Endothelial cell of umbilical vein (primary cell): ENCODE measurements around the gene TAF9.

Experiments used
- EZH2 ChIP-seq: IDR thresholded peaks from 2 replicates; pipeline ENCODE4 v1.6.1; 2012; ENCODE audit warnings: borderline replicate concordance, low read depth, mild to moderate bottlenecking, moderate library complexity, low read length, inconsistent platforms; ENCODE audit not compliant: severe bottlenecking
- JUN ChIP-seq: IDR thresholded peaks from 2 replicates; pipeline ENCODE4 v1.6.1; 2011; ENCODE audit warnings: borderline replicate concordance, low read depth; ENCODE audit not compliant: insufficient read length, insufficient read depth
- POLR2AphosphoS5 ChIP-seq: IDR thresholded peaks from 2 replicates; pipeline ENCODE4 v1.6.1; 2012; ENCODE audit warnings: low read depth, mild to moderate bottlenecking, control low read depth, low read length, moderate library complexity; ENCODE audit not compliant: insufficient read depth
- TF ChIP-seq, protein P1 (sequence below): IDR thresholded peaks from 2 replicates; pipeline ENCODE4 v1.6.1; 2011; ENCODE audit not compliant: insufficient read depth, insufficient read length
- TF ChIP-seq, protein P2 (sequence below), 2 donors: IDR thresholded peaks; 1 replicate in 1 of 2; 2 replicates in 1 of 2; pipeline ENCODE4 v1.5.1; 2011; ENCODE audit warnings: low read length in 2 of 2, mild to moderate bottlenecking in 2 of 2, moderate library complexity in 2 of 2, control low read depth in 1 of 2, inconsistent platforms in 1 of 2, low read depth in 1 of 2; ENCODE audit not compliant: insufficient read depth in 1 of 2; ENCODE audit errors: extremely low read depth in 1 of 2

DNA sequence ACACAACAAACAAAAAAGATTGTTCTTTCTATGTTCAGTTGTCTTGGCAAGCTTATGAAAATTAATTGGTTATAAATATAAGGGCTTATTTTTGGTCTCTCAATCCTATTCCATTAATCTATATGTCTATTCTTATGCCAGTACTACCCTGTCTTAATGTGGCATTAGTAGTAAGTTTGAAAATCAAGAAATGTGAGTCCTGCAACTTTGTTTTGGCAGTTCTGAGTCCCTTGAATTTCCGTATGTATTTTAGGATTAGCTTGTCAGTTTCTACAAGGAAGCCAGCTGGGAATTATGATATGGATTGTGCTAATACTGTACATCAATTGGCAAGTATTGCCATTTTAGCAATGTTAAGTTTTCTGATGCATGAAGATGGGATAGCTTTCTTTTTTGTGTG is 26.2 kb downstream of the TAF9 start:
- TF ChIP-seq JUN (no peak), POLR2AphosphoS5 (no peak), EZH2 (no peak)
- TF ChIP-seq, protein P1, sequence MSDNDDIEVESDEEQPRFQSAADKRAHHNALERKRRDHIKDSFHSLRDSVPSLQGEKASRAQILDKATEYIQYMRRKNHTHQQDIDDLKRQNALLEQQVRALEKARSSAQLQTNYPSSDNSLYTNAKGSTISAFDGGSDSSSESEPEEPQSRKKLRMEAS, result no peak
- TF ChIP-seq, protein P2, sequence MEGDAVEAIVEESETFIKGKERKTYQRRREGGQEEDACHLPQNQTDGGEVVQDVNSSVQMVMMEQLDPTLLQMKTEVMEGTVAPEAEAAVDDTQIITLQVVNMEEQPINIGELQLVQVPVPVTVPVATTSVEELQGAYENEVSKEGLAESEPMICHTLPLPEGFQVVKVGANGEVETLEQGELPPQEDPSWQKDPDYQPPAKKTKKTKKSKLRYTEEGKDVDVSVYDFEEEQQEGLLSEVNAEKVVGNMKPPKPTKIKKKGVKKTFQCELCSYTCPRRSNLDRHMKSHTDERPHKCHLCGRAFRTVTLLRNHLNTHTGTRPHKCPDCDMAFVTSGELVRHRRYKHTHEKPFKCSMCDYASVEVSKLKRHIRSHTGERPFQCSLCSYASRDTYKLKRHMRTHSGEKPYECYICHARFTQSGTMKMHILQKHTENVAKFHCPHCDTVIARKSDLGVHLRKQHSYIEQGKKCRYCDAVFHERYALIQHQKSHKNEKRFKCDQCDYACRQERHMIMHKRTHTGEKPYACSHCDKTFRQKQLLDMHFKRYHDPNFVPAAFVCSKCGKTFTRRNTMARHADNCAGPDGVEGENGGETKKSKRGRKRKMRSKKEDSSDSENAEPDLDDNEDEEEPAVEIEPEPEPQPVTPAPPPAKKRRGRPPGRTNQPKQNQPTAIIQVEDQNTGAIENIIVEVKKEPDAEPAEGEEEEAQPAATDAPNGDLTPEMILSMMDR (IDR thresholded peaks at IDR 0.05; ENCODE audit: extremely low read depth in 1 of 2, insufficient read depth in 1 of 2, low read depth in 1 of 2, low read length in 2 of 2), result no peak
